ENCODE results near the gene KCNIP3. TPM values are rescaled to one million over a fixed set of nuclear protein-coding genes. Genes with fewer than 3 reads are reported as not detected.

The KCNIP3 gene
- total and polyA plus RNA-seq, 2 donors (not counting 1 experiment from before 2014, with no cell fraction given), result not detected

DNA sequence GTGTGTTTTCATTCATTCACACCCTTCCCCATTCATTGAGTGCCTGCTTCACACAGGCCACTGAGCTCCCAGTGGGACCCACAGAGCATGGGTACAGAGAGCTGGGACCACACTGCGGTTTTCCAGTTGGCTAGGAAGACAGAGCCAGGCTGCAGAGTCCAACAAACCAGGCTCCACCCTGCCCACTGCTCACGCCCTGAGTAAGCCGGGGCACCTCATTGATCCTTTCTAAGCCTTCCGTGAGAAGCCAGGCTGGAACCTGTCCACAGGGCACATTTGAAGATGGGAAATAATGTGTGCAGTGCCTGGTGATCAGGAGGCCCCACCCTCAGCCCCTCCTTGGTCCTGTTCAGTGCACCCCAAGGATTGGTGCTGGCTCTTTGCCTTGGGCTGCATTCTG lies 13.5 kb downstream of the KCNIP3 start:
- CTCF ChIA-PET, result no interaction called here
- H3K4me1 ChIP-seq (ENCODE audit: control insufficient read depth in 2 of 2, insufficient read depth in 2 of 2, low read length in 2 of 2), result no peaks in the 10 kb centered on the region

DNA sequence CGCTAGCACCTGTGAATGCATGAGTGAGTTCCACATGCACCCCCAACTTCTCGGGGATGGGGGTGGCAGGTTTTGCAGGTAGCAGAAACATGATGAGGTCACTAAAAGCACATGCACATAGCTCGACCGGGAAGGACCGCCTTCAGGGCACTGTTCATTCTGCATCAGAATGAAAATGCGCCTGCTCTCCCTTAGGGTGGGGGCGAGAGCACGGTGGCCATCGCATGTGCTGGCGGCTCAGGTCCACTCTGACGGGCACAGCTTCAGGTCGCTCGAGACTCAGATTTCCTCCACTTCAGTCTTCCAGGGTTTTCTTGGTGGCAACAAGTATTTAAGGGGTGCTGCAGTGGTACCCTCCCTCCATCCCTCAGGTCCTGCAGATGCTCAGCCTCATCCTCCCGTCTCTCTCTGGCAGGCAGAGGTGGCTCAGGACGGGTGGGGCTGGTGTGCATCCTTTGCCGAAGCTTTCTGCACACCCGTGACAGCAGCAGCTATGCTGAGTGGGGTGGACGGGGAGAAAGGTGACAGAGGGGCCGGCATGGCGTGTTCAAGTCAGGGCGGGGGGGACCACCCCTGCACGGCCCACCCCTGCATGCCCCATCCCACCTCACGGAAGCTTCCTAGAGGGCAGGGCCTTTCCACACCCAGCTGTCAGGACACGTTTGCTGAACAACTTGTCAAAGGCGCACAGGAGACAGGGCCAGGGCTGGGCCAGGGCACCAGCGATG lies 14.8 kb downstream of the KCNIP3 start:
- POLR2A ChIA-PET, result no interaction called here
- no peak overlapping the region for H3K27ac Mint-ChIP-seq
- Histone ChIP-seq H3K9ac (ENCODE audit: low read length) (no peak overlapping the region), H3K4me2 (replicated peaks; ENCODE audit: low read depth, low read length, poor library complexity, severe bottlenecking) (no peak overlapping the region), H3K36me3 (replicated peaks in 1 of 2; ENCODE audit: control extremely low read depth in 1 of 2, control insufficient read depth in 1 of 2, extremely low read depth in 1 of 2, insufficient read depth in 2 of 2, low read length in 1 of 2) (no peaks in the 10 kb centered on the region), H3K4me1 (ENCODE audit: control insufficient read depth in 2 of 2, insufficient read depth in 2 of 2, low read length in 2 of 2) (no peaks in the 10 kb centered on the region), H3K27me3 (replicated peaks in 1 of 4; ENCODE audit: control extremely low read depth in 1 of 4, control insufficient read depth in 3 of 4, insufficient read depth in 4 of 4, low read length in 3 of 4) (no peaks in the 10 kb centered on the region), H4K20me1 (ENCODE audit: control insufficient read depth, insufficient read depth, low read length, poor library complexity, severe bottlenecking) (no peaks in the 10 kb centered on the region), H2AFZ (ENCODE audit: insufficient read depth, low read depth, low read length, poor library complexity, severe bottlenecking) (no peak overlapping the region), H3K4me3 (ENCODE audit: control extremely low read depth in 1 of 5, extremely low read depth in 1 of 5, insufficient read depth in 1 of 5, low read depth in 2 of 5, low read length in 4 of 5) (no peak overlapping the region), H3K9me3 (ENCODE audit: control extremely low read depth in 1 of 3, control insufficient read depth in 2 of 3, insufficient read depth in 1 of 3, low read length in 2 of 3) (no peaks in the 10 kb centered on the region), H3K27ac (ENCODE audit: low read length in 2 of 2) (no peak overlapping the region), H3K79me2 (ENCODE audit: control insufficient read depth, insufficient read depth, low read length) (no peaks in the 10 kb centered on the region)
- peaks cover 5% of the 10 kb centered on the region for H3K27me3 Mint-ChIP-seq
- H3K4me1 Mint-ChIP-seq, result no peaks in the 10 kb centered on the region
- H3K9me3 Mint-ChIP-seq (ENCODE audit: insufficient read depth), result no peaks in the 10 kb centered on the region
- H3K4me3 Mint-ChIP-seq, result no peak overlapping the region
- no peak for TF ChIP-seq EZH2 (IDR thresholded peaks at IDR 0.05; ENCODE audit: borderline replicate concordance, insufficient read depth, low read depth, low read length, poor library complexity, severe bottlenecking)
- TF ChIP-seq, protein P1, sequence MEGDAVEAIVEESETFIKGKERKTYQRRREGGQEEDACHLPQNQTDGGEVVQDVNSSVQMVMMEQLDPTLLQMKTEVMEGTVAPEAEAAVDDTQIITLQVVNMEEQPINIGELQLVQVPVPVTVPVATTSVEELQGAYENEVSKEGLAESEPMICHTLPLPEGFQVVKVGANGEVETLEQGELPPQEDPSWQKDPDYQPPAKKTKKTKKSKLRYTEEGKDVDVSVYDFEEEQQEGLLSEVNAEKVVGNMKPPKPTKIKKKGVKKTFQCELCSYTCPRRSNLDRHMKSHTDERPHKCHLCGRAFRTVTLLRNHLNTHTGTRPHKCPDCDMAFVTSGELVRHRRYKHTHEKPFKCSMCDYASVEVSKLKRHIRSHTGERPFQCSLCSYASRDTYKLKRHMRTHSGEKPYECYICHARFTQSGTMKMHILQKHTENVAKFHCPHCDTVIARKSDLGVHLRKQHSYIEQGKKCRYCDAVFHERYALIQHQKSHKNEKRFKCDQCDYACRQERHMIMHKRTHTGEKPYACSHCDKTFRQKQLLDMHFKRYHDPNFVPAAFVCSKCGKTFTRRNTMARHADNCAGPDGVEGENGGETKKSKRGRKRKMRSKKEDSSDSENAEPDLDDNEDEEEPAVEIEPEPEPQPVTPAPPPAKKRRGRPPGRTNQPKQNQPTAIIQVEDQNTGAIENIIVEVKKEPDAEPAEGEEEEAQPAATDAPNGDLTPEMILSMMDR (IDR thresholded peaks at IDR 0.05), result no peak
- ATAC-seq (ENCODE audit: low read depth), result no peak
- WGBS (ENCODE audit: insufficient coverage), result 88% methylated on average over 18 of the region's 26 CpGs
- intact Hi-C loops (cut with micrococcal nuclease), result no loop called here
- DNase-seq, result no peak
- CTCF ChIA-PET, result no interaction called here

More for the DNA sequence above, 13.5 kb downstream of the KCNIP3 start:
- Histone ChIP-seq H3K4me3 (ENCODE audit: control extremely low read depth in 1 of 5, extremely low read depth in 1 of 5, insufficient read depth in 1 of 5, low read depth in 2 of 5, low read length in 4 of 5) (no peak overlapping the region), H3K79me2 (ENCODE audit: control insufficient read depth, insufficient read depth, low read length) (no peaks in the 10 kb centered on the region), H4K20me1 (ENCODE audit: control insufficient read depth, insufficient read depth, low read length, poor library complexity, severe bottlenecking) (no peaks in the 10 kb centered on the region), H3K36me3 (replicated peaks in 1 of 2; ENCODE audit: control extremely low read depth in 1 of 2, control insufficient read depth in 1 of 2, extremely low read depth in 1 of 2, insufficient read depth in 2 of 2, low read length in 1 of 2) (no peaks in the 10 kb centered on the region), H3K4me2 (replicated peaks; ENCODE audit: low read depth, low read length, poor library complexity, severe bottlenecking) (no peak overlapping the region), H3K9ac (ENCODE audit: low read length) (no peak overlapping the region), H3K27me3 (replicated peaks in 1 of 4; ENCODE audit: control extremely low read depth in 1 of 4, control insufficient read depth in 3 of 4, insufficient read depth in 4 of 4, low read length in 3 of 4) (no peaks in the 10 kb centered on the region), H3K27ac (ENCODE audit: low read length in 2 of 2) (no peak overlapping the region), H2AFZ (ENCODE audit: insufficient read depth, low read depth, low read length, poor library complexity, severe bottlenecking) (no peak overlapping the region), H3K9me3 (ENCODE audit: control extremely low read depth in 1 of 3, control insufficient read depth in 2 of 3, insufficient read depth in 1 of 3, low read length in 2 of 3) (no peaks in the 10 kb centered on the region)
- H3K4me1 Mint-ChIP-seq, result no peaks in the 10 kb centered on the region
- peaks cover 5% of the 10 kb centered on the region for H3K27me3 Mint-ChIP-seq
- no peak for ATAC-seq (ENCODE audit: low read depth)
- H3K9me3 Mint-ChIP-seq (ENCODE audit: insufficient read depth), result no peaks in the 10 kb centered on the region
- POLR2A ChIA-PET, result no interaction called here
- intact Hi-C loops (cut with micrococcal nuclease), result no loop called here
- no peak for TF ChIP-seq EZH2 (IDR thresholded peaks at IDR 0.05; ENCODE audit: borderline replicate concordance, insufficient read depth, low read depth, low read length, poor library complexity, severe bottlenecking)
- TF ChIP-seq, protein P1 (IDR thresholded peaks at IDR 0.05), result no peak
- DNase-seq, result no peak
- 94% methylated on average over 2 of the region's 4 CpGs for WGBS (ENCODE audit: insufficient coverage)
- H3K4me3 Mint-ChIP-seq, result no peak overlapping the region
- H3K27ac Mint-ChIP-seq, result no peak overlapping the region

All from B cell (primary cell).